HG03558 (cell line): ENCODE results near the gene PITRM1.
A peak's percentile ranks its signal among the peaks of the same experiment; 100 is the strongest.
"Not testable (repeated sequence)": the region's sequence is repeated elsewhere in the genome, so short reads cannot be mapped to it uniquely, and the experiment has no call there.

Experiments
- ATAC-seq: cut with Tn5 transposase; IDR thresholded peaks from one replicate; pipeline ENCODE4 v1.9.1; 2021; ENCODE audit warnings: moderate number of reproducible peaks; ENCODE audit not compliant: unreplicated experiment; ENCODE audit errors: extremely low read depth

The PITRM1 gene

GRCh38 chr10:3106928-3107425, 65.6 kb downstream of the PITRM1 start:
- no peak for ATAC-seq

DNA sequence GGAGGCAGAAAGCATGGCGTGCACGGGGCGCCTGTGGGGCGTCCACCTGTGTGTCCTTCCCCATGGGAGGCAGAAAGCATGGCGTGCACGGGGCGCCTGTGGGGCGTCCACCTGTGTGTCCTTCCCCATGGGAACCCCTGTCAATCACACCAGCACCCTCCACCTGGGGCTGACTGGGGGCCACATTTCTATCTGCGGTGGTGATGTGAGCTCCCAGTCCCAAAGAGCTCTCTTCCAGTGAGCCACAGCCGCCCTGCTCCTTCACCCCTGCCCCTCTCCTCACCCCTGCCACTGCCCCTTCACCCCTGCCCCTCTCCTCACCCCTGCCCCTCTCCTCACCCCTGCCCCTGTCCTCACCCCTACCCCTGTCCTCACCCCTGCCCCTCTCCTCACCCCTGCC, 66.3 kb downstream of the PITRM1 start:
- not testable (repeated sequence) for ATAC-seq

- ATAC-seq, result no peak
These were observed 66.7 kb downstream of the PITRM1 start for GRCh38 chr10:3105905-3106304.

- ATAC-seq, result no peak
These were observed 67.4 kb downstream of the PITRM1 start for GRCh38 chr10:3105166-3105565.

- no peak for ATAC-seq
These were observed 68.2 kb downstream of the PITRM1 start for GRCh38 chr10:3104251-3104918.

DNA sequence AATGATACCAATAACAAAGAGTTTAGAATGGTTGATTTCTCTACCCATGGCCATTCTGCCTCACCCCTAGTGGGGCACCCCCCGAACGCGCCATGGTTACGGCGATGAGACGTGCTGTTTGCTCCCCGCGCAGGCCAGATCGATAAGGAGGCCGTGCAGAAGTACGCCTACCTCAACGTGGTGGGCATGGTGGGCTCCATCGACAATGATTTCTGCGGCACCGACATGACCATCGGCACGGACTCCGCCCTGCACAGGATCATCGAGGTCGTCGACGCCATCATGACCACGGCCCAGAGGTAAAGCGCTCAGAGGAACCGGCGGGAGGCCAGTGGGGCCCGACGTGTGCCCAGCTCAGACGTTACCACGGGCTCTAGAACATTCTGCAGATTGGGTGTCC, 68.9 kb downstream of the PITRM1 start:
- no peak for ATAC-seq

- ATAC-seq, result no peak
These were observed 69.7 kb downstream of the PITRM1 start for GRCh38 chr10:3102720-3103427.

DNA sequence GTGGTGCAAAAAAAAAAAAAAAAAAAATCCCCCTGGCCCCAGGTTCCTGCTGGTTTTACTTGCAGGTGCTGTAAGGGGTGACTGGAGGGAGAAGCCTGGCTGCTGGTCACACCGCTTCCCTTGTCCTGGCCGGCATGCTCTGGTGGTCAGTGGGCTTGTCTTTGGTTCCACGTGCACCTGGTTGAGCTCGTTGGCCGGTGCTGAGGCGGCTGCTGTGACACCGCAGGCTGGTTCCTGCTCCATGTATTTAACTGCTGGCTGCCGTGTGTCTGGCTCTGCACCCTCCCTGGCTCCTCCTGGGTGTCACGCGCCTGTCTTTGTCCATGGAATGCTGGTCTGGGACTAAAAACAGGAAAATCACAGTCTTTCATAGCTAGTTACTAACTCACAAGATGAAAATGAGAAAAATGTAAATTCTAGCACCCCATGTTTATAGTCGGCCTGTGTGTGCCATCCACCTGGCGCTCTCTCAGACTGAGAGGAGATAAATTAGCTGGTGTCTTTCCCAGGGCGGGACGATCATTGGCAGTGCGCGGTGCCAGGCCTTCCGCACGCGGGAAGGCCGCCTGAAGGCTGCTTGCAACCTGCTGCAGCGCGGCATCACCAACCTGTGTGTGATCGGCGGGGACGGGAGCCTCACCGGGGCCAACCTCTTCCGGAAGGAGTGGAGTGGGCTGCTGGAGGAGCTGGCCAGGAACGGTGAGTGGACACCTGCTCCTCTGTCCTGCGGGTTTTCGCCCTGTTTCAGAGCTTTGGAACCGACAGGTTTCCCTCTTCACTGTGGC, 71.5 kb downstream of the PITRM1 start:
- no peak for ATAC-seq

- ATAC-seq, result no peak
These were observed 72.3 kb downstream of the PITRM1 start for GRCh38 chr10:3100093-3100792.

- no peak for ATAC-seq
These were observed 73.1 kb downstream of the PITRM1 start for GRCh38 chr10:3099291-3100092.

- ATAC-seq, result no peak
These were observed 73.9 kb downstream of the PITRM1 start for GRCh38 chr10:3098689-3099088.

DNA sequence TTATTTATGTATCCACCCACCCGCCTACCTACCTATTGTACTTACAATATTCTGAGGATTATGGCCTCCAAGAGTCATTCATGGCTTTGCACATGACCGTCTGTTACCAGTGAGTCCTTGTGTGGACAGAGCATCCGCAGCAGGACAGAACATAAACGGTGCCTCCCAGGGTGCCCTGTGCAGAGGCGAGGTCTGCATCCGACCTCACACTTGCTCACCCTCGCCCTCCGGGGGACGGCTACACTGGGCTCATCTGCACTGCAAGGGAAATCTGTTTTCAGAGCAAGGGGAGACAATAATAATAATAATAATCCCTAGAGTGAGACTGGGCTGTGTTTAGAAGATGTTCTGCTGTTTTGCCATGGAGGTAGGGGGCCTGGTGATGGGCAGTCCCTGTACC, 75.4 kb downstream of the PITRM1 start:
- ATAC-seq, result no peak

- no peak for ATAC-seq
These were observed 76.4 kb downstream of the PITRM1 start for GRCh38 chr10:3096149-3096548.

- ATAC-seq, result peak; percentile 72
These were observed 77.0 kb downstream of the PITRM1 start for GRCh38 chr10:3095373-3096139.

GRCh38 chr10:3094609-3095036, 78.0 kb downstream of the PITRM1 start:
- ATAC-seq, result no peak

DNA sequence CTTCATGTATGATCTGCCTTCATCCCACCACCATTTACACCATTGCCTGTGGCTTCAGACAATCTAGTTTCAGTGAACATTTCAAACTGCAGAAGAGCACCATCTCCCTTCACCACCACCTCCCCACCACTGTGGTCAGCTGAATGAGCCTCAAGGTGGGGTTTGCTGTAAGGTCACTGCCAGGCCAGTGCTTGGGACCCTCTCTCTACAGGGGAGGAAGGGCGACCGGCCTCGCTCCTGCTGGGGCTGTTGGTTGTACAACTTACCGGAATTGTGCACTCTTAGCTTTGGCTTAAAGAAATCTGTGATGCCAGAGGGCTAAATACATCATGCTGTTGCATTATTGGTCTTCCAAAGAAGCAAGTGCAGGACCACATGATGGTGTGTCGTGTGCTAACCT, 78.6 kb downstream of the PITRM1 start:
- ATAC-seq, result no peak

GRCh38 chr10:3091921-3092320, 80.7 kb downstream of the PITRM1 start:
- no peak for ATAC-seq

- ATAC-seq, result no peak
These were observed 81.4 kb downstream of the PITRM1 start for GRCh38 chr10:3090914-3091787.
